ENCODE results near the gene PTH2.
A peak's percentile ranks its signal among the peaks of the same experiment; 100 is the strongest.

Gene PTH2

DNA sequence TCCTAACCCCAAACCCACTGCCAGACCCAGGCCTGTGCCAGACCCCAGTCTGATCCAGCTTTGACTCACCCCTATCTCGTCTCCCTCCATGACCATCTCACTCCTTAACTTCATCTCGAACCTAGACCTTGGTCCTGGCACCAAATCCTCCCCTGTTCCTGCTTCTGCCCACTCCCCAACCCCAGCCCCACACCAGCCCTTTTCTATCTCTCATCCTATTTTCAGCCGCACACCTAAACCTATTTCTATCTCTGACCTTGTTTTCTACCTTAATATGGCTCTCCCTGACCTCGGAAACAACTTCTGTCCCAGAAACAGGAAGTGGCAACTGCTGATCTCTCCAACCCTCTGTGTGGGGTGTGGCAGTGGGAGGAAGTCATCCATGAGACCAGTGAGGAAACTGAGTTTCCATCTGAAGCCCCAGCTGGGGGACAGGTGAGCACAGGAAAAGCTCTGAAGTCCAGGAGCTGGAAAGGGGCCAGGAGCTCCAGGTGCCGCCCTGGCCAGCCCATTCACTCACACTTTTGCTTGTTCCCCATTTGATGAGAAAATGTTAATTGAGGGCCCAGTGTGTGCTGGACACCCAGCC, 13.7 kb downstream of the PTH2 start:
- DNase-seq: peak; percentile 74 to 84

DNA sequence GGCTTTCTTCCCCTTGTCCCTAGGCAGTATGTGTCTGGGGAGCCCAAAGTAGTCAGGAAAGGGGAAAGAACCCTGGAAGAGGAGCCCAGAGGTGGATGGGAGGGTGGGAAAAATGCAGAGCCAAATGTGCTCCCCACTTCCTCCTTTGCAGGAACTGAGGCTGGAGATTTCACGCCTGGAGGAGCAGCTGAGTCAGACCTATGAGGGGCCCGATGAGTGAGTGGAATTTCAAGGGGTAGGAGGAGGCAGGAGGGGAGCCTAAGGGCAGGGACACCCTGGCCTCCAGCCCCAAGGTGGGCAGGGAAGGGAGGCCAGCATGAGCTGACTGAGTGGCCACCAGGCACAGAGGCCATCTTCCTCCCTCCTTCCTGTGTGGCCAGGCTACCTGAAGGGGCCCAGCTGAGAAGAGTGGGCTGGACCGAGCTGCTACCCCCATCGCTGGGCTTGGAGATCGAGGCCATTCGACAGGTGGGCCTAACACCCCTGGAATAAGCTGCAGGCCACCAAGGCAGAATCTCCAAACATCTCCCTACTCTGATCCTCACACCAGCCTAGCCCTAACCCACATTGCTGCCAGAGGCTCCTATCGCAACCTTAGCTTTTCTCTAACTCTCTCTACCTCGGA, 14.3 kb downstream of the PTH2 start:
- DNase-seq: peak; percentile 14 to 45

GRCh38 chr19:49407482-49408015, 15.7 kb downstream of the PTH2 start:
- DNase-seq: no peak

GRCh38 chr19:49407079-49407478, 16.2 kb downstream of the PTH2 start:
- DNase-seq: no peak

GRCh38 chr19:49403404-49404187, 19.6 kb downstream of the PTH2 start:
- no peak for DNase-seq

- DNase-seq: no peak
These were observed 23.2 kb downstream of the PTH2 start for GRCh38 chr19:49400029-49400428.

GRCh38 chr19:49398931-49399330, 24.3 kb downstream of the PTH2 start:
- no peak for DNase-seq

DNA sequence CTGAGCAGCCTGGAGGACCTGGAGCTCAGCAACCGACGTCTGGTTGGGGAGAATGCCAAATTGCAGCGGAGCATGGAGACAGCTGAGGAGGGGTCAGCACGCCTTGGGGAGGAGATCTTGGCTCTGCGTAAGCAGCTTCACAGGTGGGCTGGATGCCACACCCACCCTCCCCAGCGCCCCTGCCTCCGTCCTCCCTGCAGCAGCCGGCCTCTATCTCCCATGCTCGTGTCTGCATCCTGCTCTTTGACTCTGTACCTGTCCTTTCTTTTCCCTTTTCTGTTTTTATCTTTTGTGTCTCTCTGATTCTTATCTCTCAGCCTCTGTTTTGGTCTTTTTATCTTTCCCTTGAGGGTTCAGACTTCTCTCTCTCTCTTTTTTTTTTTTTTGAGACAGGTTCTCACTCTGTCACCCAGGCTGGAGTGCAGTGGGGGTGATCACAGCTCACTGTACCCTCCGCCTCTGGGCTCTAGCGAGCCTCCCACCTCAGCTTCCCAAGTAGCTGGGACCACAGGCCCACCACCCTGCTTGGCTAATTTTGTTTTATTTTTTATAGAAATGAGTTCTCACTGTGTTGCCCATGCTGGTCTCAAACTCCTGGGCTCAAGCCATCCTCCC, 25.1 kb downstream of the PTH2 start:
- DNase-seq: no peak

- no peak for DNase-seq
These were observed 26.3 kb downstream of the PTH2 start for GRCh38 chr19:49396738-49397505.

DNA sequence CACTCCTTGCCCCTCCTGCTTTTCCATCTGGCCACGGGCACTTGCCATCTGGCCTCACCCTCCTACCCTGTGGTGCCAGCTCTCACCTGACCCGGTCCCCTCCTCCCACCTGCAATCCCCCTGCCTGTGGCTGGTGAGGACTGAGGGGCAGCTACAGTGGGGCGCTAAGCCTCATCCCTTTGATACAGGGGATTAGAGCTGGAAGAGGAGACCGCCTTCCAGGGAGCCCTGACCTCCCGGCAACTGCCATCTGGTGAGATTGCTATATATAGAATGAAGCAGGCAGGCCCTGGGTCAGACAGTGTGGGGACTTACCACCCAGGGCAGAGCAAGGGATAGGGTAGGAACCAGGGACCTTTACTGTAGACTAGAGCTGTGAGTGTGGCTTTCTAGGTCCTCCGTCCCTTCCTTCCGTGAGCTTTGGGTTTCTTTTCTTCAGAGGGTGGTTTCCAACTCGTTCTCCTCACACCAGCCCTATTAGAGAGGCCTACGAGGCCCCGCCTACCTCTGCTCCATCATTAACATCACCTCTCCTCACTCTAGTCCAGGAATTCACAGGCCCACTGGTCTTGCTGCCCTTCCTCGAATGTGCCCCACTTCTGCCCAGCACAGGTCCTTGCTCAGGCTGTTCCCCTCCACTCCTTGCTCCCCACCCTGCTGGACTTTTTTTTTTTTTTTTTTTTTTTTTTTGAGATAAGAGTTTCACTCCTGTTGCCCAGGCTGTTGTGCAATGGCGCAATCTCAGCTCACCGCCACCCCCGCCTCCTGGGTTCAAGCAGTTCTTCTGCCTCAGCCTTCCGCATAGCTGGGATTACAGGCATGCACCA, 27.4 kb downstream of the PTH2 start:
- DNase-seq: peak in 1 of 2 donors; percentile 38

DNA sequence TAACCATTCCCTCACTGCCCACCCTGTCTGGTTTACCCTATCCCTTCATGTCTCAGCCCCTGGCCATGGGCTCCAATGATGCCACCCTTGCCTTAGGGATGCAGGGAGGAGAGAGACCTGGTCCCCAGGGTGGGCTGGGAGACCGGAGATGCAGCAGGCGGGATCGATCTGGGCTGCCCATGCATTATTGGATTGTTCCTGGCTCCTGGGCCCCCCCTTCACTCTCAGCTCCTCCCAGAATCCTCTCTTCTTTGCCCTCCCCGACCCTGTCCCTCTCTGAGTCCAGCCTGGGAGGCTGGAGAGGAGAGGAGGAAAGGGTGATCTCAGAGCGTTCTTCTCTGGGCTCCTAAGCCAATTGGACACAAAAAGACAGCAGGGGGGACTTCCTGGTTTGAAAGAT, 29.4 kb downstream of the PTH2 start:
- DNase-seq: no peak

GRCh38 chr19:49391581-49392399, 31.5 kb downstream of the PTH2 start:
- DNase-seq: peak; percentile 61 to 79

GRCh38 chr19:49390929-49391359, 32.3 kb downstream of the PTH2 start:
- no peak for DNase-seq

DNA sequence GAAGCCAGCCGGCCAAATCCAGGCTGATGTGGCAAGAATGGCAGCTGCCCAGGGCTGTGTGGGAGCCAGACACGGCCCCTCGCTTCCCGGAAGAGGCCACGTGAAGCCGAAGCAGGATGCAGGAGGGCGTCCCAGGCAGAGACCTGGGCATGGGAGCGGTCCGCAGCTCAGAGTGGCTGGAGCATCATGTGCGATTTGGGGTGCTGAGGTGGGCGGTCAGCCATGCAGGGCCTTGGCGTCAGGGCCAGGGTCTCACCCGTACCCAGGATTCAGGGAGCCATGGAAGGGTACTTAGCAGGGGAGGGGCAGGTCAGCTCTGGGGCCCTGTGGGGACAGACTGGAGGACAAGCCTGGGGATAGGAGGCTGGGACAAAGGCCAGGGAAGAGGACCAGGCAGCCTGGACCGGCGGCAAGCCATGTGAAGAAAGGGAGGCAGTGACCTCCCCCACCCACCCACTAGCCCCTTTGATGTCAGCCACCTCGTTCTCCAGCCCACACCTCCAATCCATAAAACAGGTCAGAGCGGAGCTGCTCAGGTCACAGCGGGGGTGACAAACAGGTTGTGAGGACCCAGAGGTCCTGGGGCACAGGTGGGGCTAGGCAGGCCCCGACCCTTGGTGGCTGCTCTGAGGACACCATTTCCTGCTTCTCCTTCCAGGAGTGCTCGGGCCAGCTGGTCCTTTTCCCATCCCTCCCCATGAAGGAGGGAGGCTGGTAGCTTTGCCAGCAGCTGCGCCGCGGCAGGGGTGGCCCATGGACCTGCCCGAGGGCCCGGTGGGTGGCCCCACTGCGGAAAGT, 32.9 kb downstream of the PTH2 start:
- no peak for DNase-seq

DNA sequence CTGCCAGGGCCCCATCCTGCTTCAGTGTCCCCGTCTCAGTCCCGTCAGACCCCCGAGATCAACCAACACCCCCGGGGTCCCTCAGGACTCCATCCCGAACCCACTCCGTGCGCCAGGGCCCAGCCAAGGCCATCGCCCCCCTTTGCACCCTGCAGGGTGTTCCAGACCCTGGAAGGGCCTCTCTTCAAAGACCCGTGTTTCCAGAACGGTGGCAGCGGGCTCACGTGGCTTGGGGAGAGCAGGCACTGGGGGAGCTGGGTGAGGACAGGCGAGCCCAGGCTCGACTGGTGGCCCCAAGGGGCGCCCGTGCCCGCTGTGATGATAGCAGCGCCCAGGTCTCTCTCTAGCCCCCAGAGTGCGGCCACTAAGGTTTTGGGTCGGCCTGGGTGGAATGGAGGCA, 33.8 kb downstream of the PTH2 start:
- DNase-seq: no peak

GRCh38 chr19:49387936-49388372, 35.3 kb downstream of the PTH2 start, which contains the start of gene KASH5:
TSS of gene KASH5 (plus strand) at chr19:49388249. CDS start at chr19:49390884, 2,635 bp downstream.
- DNase-seq: peak; percentile 82 to 85

DNA sequence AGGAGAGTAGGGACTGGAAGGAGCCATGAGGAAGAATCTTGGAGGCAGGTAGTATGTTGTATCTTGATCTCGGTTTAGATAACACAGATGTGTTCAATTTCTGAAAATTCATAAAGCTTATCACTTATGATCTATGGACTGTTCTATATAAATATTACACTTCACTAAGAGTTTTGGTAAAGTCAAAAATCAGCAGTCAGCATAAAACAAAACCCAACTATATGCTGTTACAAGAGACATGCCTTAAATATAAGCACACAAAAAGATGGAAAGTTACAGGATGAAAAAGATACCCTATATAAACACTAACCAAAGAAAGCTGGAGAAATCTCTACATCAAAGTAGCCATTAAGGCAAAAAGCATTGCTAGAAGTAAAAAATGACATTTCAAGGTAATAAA, 39.6 kb downstream of the PTH2 start:
- no peak for DNase-seq

GRCh38 chr19:49382639-49383038, 40.6 kb downstream of the PTH2 start:
- no peak for DNase-seq

DNA sequence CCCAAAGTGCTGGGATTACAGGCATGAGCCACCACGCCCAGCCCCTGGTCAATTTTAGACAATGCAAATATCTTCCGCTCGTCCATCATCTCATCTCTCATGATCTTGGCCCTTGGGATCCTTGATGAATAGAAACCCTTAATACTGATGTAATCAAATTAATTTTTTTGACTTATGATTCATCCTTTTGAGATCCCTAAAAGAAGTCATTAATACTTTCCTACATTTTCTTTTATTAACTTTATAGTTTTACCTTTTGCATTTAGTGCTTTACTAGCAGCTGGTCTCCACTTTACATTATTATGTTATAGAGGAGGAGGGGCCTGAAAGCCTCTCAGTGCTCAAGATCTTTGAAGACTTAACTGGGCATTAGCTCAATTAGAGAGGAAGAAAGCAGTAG, 42.9 kb downstream of the PTH2 start:
- DNase-seq: no peak

DNA sequence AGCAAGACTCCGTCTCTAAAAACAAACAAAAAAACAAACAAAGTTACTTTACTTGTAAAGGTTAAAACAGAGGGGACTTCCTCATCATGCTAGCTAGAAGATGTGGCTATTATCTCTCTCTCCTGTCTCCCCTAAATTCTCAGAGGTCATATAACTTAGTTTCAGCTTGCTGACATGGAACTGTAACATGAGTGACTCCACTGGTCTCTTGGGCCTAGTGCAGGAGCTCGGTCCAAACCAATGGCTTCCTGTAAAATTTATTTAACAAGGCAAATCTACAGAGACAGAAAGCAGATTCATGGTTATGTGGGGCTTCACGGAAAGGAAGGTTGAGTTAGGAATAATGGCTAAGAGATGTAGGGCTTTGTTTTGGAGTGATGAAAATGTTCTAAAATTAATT, 44.7 kb downstream of the PTH2 start:
- no peak for DNase-seq
